ENCODE results near the gene EVPL.

EVPL gene

GRCh38 chr17:75959051-75959838 is 67.9 kb downstream of the EVPL start:
- DNase-seq (ENCODE audit: low read depth): no peak

Data from activated T-cell treated with anti-CD3 and anti-CD28 coated beads for 48 hours (primary cell).